Adrenal gland (tissue), 5 donors: ENCODE data around the gene ATG101.

Source experiments
- POLR2A ChIP-seq, 2 donors: fragments of 450-650 bp; IDR thresholded peaks; one replicate each; pipeline ENCODE4 v1.6.1; 2017; ENCODE audit warnings: antibody characterized with exemption in 2 of 2, mild to moderate bottlenecking in 2 of 2, moderate library complexity in 1 of 2
- TF ChIP-seq, protein P1 (sequence below), 6 experiments: fragments of 450-650 bp in 4 of 6; fragments of 200-600 bp in 2 of 6; sonication (generic) in 1 of 6; IDR thresholded peaks; 1 replicate in 5 of 6; 2 replicates in 1 of 6; pipeline versions ENCODE4 v1.5.1 to v1.8.0; 2016 to 2021; ENCODE audit warnings: antibody characterized with exemption in 6 of 6, mild to moderate bottlenecking in 2 of 6, moderate library complexity in 1 of 6
- donor health status: DM: no; HTN: no; CAD: no.

DNA sequence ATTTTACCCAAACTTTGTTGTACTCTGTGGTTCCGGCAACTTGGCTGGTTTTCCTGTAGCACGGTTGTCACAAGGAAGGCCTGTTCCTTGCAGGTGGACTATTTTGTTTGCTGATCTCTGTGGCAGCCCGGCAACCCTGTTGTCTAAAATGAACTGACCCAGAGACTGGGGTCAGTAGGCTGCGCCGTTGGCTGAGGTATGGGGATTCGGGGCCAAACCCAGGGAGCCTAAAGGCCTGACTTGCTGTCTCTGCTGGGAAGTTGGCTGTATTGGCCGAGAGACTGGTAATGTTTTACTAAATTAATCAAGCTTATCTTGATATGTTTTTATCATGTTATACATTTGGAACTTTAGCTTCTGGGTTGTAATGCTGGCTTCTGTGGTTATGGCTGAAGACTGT lies 23.6 kb downstream of the ATG101 start:
- TF ChIP-seq, protein P1, sequence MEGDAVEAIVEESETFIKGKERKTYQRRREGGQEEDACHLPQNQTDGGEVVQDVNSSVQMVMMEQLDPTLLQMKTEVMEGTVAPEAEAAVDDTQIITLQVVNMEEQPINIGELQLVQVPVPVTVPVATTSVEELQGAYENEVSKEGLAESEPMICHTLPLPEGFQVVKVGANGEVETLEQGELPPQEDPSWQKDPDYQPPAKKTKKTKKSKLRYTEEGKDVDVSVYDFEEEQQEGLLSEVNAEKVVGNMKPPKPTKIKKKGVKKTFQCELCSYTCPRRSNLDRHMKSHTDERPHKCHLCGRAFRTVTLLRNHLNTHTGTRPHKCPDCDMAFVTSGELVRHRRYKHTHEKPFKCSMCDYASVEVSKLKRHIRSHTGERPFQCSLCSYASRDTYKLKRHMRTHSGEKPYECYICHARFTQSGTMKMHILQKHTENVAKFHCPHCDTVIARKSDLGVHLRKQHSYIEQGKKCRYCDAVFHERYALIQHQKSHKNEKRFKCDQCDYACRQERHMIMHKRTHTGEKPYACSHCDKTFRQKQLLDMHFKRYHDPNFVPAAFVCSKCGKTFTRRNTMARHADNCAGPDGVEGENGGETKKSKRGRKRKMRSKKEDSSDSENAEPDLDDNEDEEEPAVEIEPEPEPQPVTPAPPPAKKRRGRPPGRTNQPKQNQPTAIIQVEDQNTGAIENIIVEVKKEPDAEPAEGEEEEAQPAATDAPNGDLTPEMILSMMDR (IDR thresholded peaks at IDR 0.05) = no peak
- no peak for TF ChIP-seq POLR2A (IDR thresholded peaks at IDR 0.05)
